MCF 10A (cell line): ENCODE data around the gene NOP10. TPM values are rescaled to one million over a fixed set of nuclear protein-coding genes. Genes with fewer than 3 reads are reported as not detected.

ENCODE experiments used
- BruUV-seq: library from RNA; stranded (reverse); fragments of 400-500 nt; replicated peaks from 2 replicates; lab custom pipeline; 2021; lab: Mats Ljungman, UMichigan
- CTCF ChIA-PET: fragments of 300-600 bp; sonication (Branson Sonifier 250); formaldehyde crosslinking; extraction: SDS; loops from one replicate; lab custom pipeline; 2021; ENCODE audit warnings: antibody characterized with exemption, inconsistent platforms; lab: Yijun Ruan, JAX
- POLR2A ChIA-PET: fragments of 300-600, 350-650 bp; sonication (Branson Sonifier 250); formaldehyde crosslinking; extraction: SDS; loops from one replicate; lab custom pipeline; 2020; ENCODE audit warnings: antibody characterized with exemption, inconsistent platforms; lab: Yijun Ruan, JAX
- DNase-seq: peaks from one replicate; pipeline ENCODE4 v3.0.0-alpha.2; 2018; ENCODE audit not compliant: unreplicated experiment
- H3K27ac Mint-ChIP-seq: one replicate; pipeline ENCODE4 v1.8.0; 2022; ENCODE audit warnings: mild to moderate bottlenecking, low read depth, mixed read lengths; ENCODE audit not compliant: unreplicated experiment
- H3K27me3 Mint-ChIP-seq: one replicate; pipeline ENCODE4 v1.8.0; 2022; ENCODE audit warnings: mixed read lengths; ENCODE audit not compliant: insufficient read depth, unreplicated experiment
- H3K36me3 Mint-ChIP-seq: one replicate; pipeline ENCODE4 v1.8.0; 2022; ENCODE audit warnings: mild to moderate bottlenecking, moderate library complexity, mixed read lengths; ENCODE audit not compliant: insufficient read depth, unreplicated experiment
- H3K4me1 Mint-ChIP-seq: one replicate; pipeline ENCODE4 v1.8.0; 2022; ENCODE audit warnings: mixed read lengths; ENCODE audit not compliant: insufficient read depth, unreplicated experiment
- H3K4me3 Mint-ChIP-seq: one replicate; pipeline ENCODE4 v1.8.0; 2022; ENCODE audit warnings: mild to moderate bottlenecking, moderate library complexity, mixed read lengths; ENCODE audit not compliant: unreplicated experiment
- H3K9me3 Mint-ChIP-seq: one replicate; pipeline ENCODE4 v1.8.0; 2022; ENCODE audit warnings: mixed read lengths; ENCODE audit not compliant: unreplicated experiment
- intact Hi-C: fragments of 100-400 bp; cut with micrococcal nuclease; formaldehyde crosslinking; loops from 2 replicates; pipeline ENCODE4 v1.14.1; 2022
- total RNA-seq: library from RNA; stranded (reverse); gene quantifications from 2 replicates; pipeline ENCODE4 v1.2.3, GENCODE V29; 2022
- TF ChIP-seq, protein P1 (sequence below): fragments of 200-600 bp; IDR thresholded peaks from one replicate; pipeline ENCODE4 v1.8.0; 2022; ENCODE audit warnings: antibody characterized with exemption, mild to moderate bottlenecking; ENCODE audit not compliant: unreplicated experiment

Gene NOP10
- total RNA-seq, 1 experiment from 2014 or later: 187 TPM

DNA sequence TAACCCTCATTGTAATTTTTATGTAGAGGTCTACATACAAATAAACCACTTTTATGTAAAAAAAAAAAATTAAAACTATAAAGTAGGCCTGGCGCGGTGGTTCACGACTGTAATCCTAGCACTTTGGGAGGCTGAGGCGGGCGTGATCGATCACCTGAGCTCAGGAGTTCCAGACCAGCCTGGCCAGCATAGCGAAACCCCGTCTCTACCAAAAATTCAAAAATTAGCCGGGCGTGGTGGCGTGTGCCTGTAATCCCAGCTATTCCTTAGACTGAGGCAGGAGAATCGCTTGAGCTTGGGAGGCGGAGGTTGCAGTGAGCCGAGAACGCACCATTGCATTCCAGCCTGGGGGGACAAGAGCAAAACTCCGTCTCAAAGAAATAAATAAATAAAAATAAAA, 4.6 kb downstream of the NOP10 start:
- intact Hi-C loops: loop anchor here (1.0 kb wide), 2 partner anchors 29 to 99 kb away; partner anchors contain the start of gene LPCAT4
- H3K27ac Mint-ChIP-seq: no peak overlapping the region

DNA sequence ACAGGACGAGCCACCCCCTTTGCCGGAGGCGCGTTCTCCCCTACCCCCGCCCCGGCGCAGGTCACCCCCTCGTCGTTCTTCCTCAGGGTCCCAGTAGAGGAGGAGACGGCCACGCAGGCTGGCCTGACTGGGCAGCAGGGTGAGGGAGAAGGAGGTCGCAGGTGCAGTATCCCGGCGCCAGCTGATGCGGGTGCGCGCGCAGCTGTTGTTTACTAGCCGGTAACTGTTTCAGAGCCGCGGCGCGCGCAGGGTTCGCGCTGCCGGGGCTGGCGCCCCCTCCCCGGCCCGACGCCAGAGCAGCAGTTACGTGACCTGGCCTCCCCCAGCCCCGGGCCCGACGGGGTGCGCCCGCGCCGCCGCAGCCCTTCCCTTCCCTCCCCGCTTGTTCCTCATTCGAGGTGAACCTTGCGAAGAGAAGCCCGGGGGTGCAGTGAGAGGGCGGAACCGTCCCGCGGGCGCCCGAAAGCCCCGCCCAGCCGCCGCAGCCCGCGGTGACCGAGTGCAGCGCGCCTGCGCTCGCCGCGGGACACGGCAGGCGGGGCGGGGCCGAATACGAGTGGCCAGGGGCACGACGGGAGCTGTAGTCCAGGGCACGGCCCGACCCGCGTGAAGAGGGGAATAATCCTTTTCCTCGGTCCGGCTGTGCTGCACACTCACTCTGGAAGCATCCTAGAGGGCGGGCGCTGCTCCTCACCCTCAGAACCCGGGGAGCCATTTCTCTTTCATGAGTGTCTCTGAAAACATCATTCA, 5.2 kb downstream of the NOP10 start, which contains the start of gene SLC12A6:
Gene SLC12A6 (minus strand): TSS at position 225 of the 750 bp plus-strand sequence. CDS start 1,101 bp downstream, outside the sequence.
- POLR2A ChIA-PET: interaction anchor here (0.6 to 4.8 kb wide), 25 partner anchors 9 to 662 kb away, joined by 3 to 69 read pairs (median 4); partner anchors contain the start of genes EMC4, EMC7, GOLGA8B and KATNBL1
- CTCF ChIA-PET: interaction anchor here (0.6 to 2.2 kb wide), 7 partner anchors 9 to 104 kb away, joined by 3 to 11 read pairs (median 4); partner anchors contain the start of gene LPCAT4
- peaks cover 32% of the 10 kb centered on the region for H3K4me1 Mint-ChIP-seq
- H3K4me3 Mint-ChIP-seq: peak within 1 kb of the TSS; percentile 83
- H3K9me3 Mint-ChIP-seq: no peaks in the 10 kb centered on the region
- H3K27ac Mint-ChIP-seq: peak within 1 kb of the TSS; percentile 49
- DNase-seq: peak; percentile 88
- H3K27me3 Mint-ChIP-seq: no peaks in the 10 kb centered on the region
- BruUV-seq: no TSS peak
- intact Hi-C loops: loop anchor here (1.0 kb wide), 2 partner anchors 30 to 98 kb away; partner anchors contain the start of gene LPCAT4
- peaks cover 34% of the 10 kb centered on the region for H3K36me3 Mint-ChIP-seq
- TF ChIP-seq, protein P1, sequence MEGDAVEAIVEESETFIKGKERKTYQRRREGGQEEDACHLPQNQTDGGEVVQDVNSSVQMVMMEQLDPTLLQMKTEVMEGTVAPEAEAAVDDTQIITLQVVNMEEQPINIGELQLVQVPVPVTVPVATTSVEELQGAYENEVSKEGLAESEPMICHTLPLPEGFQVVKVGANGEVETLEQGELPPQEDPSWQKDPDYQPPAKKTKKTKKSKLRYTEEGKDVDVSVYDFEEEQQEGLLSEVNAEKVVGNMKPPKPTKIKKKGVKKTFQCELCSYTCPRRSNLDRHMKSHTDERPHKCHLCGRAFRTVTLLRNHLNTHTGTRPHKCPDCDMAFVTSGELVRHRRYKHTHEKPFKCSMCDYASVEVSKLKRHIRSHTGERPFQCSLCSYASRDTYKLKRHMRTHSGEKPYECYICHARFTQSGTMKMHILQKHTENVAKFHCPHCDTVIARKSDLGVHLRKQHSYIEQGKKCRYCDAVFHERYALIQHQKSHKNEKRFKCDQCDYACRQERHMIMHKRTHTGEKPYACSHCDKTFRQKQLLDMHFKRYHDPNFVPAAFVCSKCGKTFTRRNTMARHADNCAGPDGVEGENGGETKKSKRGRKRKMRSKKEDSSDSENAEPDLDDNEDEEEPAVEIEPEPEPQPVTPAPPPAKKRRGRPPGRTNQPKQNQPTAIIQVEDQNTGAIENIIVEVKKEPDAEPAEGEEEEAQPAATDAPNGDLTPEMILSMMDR: no peak

More for the DNA sequence above, 4.6 kb downstream of the NOP10 start:
- CTCF ChIA-PET: interaction anchor here (0.6 to 2.2 kb wide), 7 partner anchors 9 to 105 kb away, joined by 3 to 11 read pairs (median 4); partner anchors contain the start of gene LPCAT4
- no peak for DNase-seq
- POLR2A ChIA-PET: interaction anchor here (0.6 to 4.8 kb wide), 22 partner anchors 10 to 650 kb away, joined by 3 to 69 read pairs (median 4); partner anchors contain the start of genes EMC4, GOLGA8B, KATNBL1 and LPCAT4
- Mint-ChIP-seq H3K27me3 (no peaks in the 10 kb centered on the region), H3K4me3 (peak overlapping the region; percentile 83), H3K36me3 (peaks cover 34% of the 10 kb centered on the region), H3K4me1 (peaks cover 32% of the 10 kb centered on the region), H3K9me3 (no peaks in the 10 kb centered on the region)
- TF ChIP-seq, protein P1: no peak
- TSS peak; percentile 52 for BruUV-seq

DNA sequence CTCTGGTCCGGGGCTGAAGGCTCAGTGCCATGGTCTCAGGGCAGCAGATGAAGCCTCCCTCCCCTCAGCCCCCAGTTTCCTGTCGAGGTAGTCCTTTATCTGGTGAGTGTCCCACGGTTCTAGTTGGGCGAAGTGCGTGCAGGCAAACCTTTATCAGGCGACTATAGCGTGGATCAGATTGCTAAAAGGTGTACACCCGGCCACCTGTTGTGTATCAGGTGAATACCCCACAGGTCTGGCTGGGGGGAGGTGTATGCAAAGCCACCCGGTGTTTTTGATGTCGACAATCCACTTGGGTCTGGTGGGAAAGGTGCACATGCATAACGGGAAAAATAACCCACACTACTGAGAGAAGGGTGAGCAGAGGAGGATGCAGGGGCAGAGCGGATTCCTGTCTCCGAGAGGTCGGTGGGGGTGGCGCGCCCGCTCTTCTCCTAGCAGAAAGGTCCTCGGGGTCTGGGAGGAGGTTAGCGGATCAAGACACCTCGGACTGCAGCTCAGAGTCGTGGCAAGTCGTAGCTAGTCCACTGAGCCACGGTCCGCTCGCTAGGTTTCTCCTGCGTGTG, 5.9 kb downstream of the NOP10 start:
- TF ChIP-seq, protein P1: no peak
- Mint-ChIP-seq H3K36me3 (peaks cover 32% of the 10 kb centered on the region), H3K9me3 (no peaks in the 10 kb centered on the region), H3K4me3 (peak overlapping the region; percentile 83), H3K4me1 (peaks cover 32% of the 10 kb centered on the region), H3K27me3 (no peaks in the 10 kb centered on the region), H3K27ac (peak overlapping the region; percentile 49)
- CTCF ChIA-PET: interaction anchor here (0.5 to 2.2 kb wide), 9 partner anchors 10 to 126 kb away, joined by 3 to 11 read pairs (median 4); partner anchors contain the start of gene LPCAT4
- intact Hi-C loops: no loop called here
- POLR2A ChIA-PET: interaction anchor here (0.6 to 4.8 kb wide), 20 partner anchors 8 to 663 kb away, joined by 3 to 69 read pairs (median 4); partner anchors contain the start of genes EMC4, EMC7, KATNBL1 and LPCAT4
- no peak for DNase-seq
- no TSS peak for BruUV-seq
